Neutrophil (primary cell): ENCODE results near the gene ARHGAP21.

Experiments used
- H3K27ac ChIP-seq: fragments of 200-600 bp; sonication (generic); 2 replicates; pipeline ENCODE4 v1.5.1; 2016; ENCODE audit warnings: mild to moderate bottlenecking, moderate library complexity
- H3K27me3 ChIP-seq: fragments of 200-600 bp; sonication (generic); 2 replicates; pipeline ENCODE4 v1.6.0; 2016; ENCODE audit warnings: mild to moderate bottlenecking
- H3K36me3 ChIP-seq: fragments of 200-600 bp; sonication (generic); 2 replicates; pipeline ENCODE4 v1.5.1; 2017
- H3K4me1 ChIP-seq, 2 experiments: fragments of 200-600 bp in 1 of 2; sonication (generic) in 1 of 2; 1 replicate in 1 of 2; 2 replicates in 1 of 2; pipeline versions ENCODE4 v1.5.1 to v1.6.1; 2013 to 2016; ENCODE audit warnings: low read depth in 1 of 2, low read length in 1 of 2, mild to moderate bottlenecking in 1 of 2, moderate library complexity in 1 of 2; ENCODE audit not compliant: control insufficient read depth in 1 of 2, insufficient read depth in 1 of 2
- H3K4me3 ChIP-seq, 2 experiments: fragments of 200-600 bp in 1 of 2; sonication (generic) in 1 of 2; 1 replicate in 1 of 2; 2 replicates in 1 of 2; pipeline ENCODE4 v1.5.1; 2013 to 2016; ENCODE audit warnings: low read depth in 1 of 2, low read length in 1 of 2, mild to moderate bottlenecking in 1 of 2, moderate library complexity in 1 of 2
- H3K9me3 ChIP-seq: fragments of 200-600 bp; sonication (generic); 2 replicates; pipeline ENCODE4 v1.5.1; 2016
- TF ChIP-seq, protein P1 (sequence below): fragments of 200-600 bp; sonication (generic); IDR thresholded peaks from 2 replicates; pipeline ENCODE4 v1.5.1; 2016; ENCODE audit warnings: antibody characterized with exemption

The ARHGAP21 gene

DNA sequence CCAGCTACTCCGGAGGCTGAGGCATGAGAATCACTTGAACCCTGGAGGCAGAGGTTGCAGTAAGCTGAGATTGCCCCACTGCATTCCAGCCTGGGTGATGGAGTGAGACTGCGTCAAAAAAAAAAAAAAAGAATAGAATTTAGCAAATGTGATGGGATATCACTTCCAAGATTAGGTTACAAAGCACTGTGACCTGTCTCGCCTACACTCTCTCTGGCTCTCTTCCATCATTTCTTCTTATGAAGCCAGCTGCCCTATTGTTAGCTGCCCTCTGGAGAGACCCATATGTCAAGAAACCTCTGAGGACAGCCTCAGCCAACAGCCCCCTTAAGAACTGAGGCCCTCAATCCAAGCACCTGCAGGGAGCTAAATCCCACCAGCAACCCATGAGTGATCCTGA is 28.2 kb downstream of the ARHGAP21 start:
- TF ChIP-seq, protein P1, sequence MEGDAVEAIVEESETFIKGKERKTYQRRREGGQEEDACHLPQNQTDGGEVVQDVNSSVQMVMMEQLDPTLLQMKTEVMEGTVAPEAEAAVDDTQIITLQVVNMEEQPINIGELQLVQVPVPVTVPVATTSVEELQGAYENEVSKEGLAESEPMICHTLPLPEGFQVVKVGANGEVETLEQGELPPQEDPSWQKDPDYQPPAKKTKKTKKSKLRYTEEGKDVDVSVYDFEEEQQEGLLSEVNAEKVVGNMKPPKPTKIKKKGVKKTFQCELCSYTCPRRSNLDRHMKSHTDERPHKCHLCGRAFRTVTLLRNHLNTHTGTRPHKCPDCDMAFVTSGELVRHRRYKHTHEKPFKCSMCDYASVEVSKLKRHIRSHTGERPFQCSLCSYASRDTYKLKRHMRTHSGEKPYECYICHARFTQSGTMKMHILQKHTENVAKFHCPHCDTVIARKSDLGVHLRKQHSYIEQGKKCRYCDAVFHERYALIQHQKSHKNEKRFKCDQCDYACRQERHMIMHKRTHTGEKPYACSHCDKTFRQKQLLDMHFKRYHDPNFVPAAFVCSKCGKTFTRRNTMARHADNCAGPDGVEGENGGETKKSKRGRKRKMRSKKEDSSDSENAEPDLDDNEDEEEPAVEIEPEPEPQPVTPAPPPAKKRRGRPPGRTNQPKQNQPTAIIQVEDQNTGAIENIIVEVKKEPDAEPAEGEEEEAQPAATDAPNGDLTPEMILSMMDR, result no peak
- no peaks in the 10 kb centered on the region for H3K36me3 ChIP-seq
- H3K4me3 ChIP-seq, result no peak overlapping the region
- H3K27ac ChIP-seq, result no peak overlapping the region
- H3K9me3 ChIP-seq, result no peaks in the 10 kb centered on the region
- no peaks in the 10 kb centered on the region for H3K4me1 ChIP-seq
- H3K27me3 ChIP-seq, result no peaks in the 10 kb centered on the region

GRCh38 chr10:24694086-24694485 is 29.6 kb downstream of the ARHGAP21 start:
- Histone ChIP-seq H3K36me3 (no peaks in the 10 kb centered on the region), H3K4me1 (no peaks in the 10 kb centered on the region), H3K4me3 (no peak overlapping the region), H3K27me3 (no peaks in the 10 kb centered on the region), H3K9me3 (no peaks in the 10 kb centered on the region), H3K27ac (no peak overlapping the region)
- TF ChIP-seq, protein P1, result no peak

DNA sequence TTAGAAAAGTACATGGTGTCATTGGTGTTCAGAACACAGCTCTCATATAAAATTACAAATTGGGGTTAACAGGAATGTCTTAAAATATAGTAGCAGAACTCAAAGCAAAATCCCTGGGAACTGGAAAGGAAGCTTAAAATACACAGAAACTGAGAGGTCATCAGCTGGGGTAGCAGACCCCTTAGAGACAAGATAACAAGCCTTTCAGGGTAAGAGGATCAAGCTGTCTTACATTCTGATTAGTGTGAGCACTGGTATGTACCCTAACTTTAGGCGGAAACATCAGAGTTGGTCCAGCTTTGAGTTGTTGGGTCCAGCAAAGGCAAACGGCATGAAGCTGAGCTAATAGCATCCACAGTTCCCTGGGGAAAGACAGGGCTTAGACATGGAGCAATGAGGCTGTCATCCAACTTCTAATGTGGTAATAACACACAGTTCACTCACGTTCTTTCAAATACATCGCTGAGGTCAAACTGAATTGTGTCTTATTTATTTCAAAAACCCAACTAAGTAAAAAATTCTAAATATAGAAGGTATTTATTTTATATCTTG is 32.6 kb downstream of the ARHGAP21 start:
- Histone ChIP-seq H3K4me3 (no peak overlapping the region), H3K27ac (no peak overlapping the region)
- TF ChIP-seq, protein P1, result no peak

GRCh38 chr10:24685958-24686540 is 37.6 kb downstream of the ARHGAP21 start:
- H3K27ac ChIP-seq, result no peak overlapping the region
- H3K36me3 ChIP-seq, result no peaks in the 10 kb centered on the region
- TF ChIP-seq, protein P1, result no peak
- H3K4me3 ChIP-seq, result no peak overlapping the region
- H3K9me3 ChIP-seq, result no peaks in the 10 kb centered on the region
- H3K27me3 ChIP-seq, result no peaks in the 10 kb centered on the region
- no peaks in the 10 kb centered on the region for H3K4me1 ChIP-seq

More for the DNA sequence above, 32.6 kb downstream of the ARHGAP21 start:
- Histone ChIP-seq H3K9me3 (no peaks in the 10 kb centered on the region), H3K36me3 (no peaks in the 10 kb centered on the region), H3K4me1 (no peaks in the 10 kb centered on the region), H3K27me3 (no peaks in the 10 kb centered on the region)

GRCh38 chr10:24683554-24683953 is 40.1 kb downstream of the ARHGAP21 start:
- no peaks in the 10 kb centered on the region for H3K36me3 ChIP-seq
- no peak overlapping the region for H3K4me3 ChIP-seq
- TF ChIP-seq, protein P1, result no peak
- H3K4me1 ChIP-seq, result no peaks in the 10 kb centered on the region
- H3K27ac ChIP-seq, result no peak overlapping the region
- H3K9me3 ChIP-seq, result no peaks in the 10 kb centered on the region
- H3K27me3 ChIP-seq, result no peaks in the 10 kb centered on the region
